GM19455 (cell line): ENCODE results near the gene CEP104.
"Not testable (repeated sequence)": the region's sequence is repeated elsewhere in the genome, so short reads cannot be mapped to it uniquely, and the experiment has no call there.

Experiments used
- ATAC-seq: cut with Tn5 transposase; IDR thresholded peaks from one replicate; pipeline ENCODE4 v1.9.1; 2021; ENCODE audit not compliant: unreplicated experiment

CEP104 gene

DNA sequence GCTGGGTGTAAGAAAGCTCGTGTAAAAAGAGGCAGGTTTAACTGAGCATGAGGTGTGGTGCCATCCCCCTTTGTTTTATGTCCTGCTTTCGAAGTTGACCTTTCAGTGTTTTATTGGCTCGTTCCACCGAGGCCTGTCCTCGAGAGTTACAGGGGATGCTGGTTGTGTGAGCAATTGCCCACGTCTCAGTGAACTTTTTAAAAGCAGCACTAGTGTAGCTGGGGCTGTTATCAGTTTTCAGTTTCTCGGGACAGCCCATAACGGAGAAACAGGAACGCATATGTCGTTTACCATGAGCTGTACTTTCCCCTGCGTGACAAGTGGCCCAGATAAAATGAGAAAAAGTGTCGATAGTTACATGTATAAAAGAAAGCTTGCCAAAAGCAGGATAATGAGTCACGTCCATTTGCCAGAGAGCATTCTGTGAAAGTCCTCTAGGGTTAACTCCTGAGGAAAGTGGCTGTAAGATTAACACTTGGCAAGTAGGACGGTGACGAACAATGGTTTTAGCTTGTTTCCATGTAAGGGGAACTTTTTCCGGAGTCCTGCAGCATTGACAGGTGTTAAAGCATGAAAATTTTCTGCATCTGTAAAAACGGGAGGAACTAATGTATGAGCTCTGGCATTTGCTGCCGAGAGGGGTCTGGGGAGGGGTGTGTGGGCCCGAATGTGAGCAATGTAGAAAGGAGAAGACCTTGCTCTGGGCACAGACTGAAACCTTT is 52.9 kb downstream of the CEP104 start:
- ATAC-seq = no peak

DNA sequence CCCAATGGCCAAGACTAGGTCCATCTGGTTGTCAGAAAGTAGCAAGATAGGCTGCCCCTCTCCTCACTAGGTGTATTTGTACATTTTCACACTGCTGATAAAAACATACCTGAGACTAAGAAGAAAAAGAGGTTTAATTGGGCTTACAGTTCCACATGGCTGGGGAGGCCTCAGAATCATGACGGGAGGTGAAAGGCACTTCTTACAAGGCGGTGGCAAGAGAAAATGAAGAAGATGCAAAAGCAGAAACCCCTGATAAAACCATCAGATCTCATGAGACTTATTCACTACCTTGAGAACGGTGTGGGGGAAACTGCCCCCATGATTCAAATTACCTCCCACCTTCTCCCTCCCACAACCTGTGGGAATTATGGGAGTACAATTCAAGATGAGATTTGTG is 56.2 kb downstream of the CEP104 start:
- ATAC-seq = not testable (repeated sequence)

DNA sequence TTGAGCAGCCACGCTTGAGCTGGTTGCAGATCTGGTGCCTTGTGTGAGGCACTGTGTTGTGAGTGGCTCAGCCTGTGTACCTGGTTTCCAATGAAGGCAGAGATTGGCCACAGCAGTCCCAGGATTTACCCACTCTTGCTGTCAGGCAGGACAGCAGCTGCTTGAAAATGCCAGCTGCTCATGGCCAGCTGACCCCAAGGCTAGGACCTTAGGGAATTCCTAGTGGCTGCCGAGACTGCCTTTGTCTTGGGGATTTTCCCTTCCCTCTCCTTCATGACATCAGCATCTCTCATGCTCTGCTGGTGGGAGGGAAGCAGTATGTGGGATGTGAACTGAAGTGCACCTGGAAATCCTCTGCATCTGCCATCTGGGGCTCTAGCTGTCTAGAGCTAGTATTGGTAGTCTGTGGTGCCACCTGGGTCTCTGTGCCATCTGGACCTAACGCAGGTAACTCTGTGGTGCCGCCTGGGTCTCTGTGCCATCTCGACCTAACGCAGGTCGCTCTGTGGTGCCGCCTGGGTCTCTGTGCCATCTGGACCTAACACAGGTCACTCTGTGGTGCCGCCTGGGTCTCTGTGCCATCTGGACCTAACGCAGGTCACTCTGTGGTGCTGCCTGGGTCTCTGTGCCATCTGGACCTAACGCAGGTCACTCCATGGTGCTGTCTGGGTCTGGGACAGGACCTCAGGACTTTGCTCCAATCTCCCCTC is 56.9 kb downstream of the CEP104 start:
- no peak for ATAC-seq

DNA sequence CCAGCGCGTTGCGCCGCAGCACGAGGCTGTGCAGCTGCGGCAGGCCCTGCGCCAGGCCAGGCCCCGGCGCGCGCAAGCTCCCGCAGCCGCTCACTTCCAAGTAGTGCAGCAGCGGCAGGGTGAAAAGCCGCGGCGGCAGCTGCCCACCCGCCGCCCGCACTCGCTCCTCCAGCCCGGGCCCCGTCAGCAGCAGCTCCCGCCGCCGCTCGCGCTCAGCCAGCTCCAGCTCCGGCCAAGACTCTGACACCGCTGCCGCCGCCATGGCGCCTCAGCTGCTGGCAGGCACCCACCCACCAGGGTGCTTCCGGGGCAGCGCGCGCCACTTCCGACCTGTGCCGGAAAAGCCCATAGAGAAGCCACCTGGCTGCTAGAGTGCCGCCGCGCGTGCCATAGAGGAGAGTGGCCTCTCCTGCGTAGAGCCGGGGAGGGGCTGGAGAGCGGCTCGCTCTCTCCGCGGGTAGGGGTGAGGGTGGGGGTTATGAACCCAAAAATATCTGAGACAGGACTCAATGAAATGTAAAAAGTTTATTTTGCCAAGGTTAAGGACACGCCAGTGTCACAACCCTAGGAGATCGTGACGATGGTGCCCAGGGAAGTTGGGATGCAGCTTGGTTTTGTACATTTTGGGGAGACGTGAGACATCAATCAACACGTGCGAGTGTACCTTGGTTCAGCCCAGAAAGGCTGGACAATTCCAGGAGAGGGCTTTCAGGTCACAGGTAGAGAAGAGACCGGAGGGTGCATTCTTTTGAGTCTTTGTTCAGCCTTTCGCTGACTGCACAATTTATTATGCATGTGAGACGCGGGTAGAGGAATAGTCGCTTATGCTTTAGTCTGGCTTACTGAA is 60.6 kb downstream of the CEP104 start, which contains the start of gene LRRC47:
Gene LRRC47, minus strand, starts transcription at position 284 of the 847 bp plus-strand sequence. Its CDS starts 22 bp downstream, at position 262.
- ATAC-seq = peak; percentile 96

DNA sequence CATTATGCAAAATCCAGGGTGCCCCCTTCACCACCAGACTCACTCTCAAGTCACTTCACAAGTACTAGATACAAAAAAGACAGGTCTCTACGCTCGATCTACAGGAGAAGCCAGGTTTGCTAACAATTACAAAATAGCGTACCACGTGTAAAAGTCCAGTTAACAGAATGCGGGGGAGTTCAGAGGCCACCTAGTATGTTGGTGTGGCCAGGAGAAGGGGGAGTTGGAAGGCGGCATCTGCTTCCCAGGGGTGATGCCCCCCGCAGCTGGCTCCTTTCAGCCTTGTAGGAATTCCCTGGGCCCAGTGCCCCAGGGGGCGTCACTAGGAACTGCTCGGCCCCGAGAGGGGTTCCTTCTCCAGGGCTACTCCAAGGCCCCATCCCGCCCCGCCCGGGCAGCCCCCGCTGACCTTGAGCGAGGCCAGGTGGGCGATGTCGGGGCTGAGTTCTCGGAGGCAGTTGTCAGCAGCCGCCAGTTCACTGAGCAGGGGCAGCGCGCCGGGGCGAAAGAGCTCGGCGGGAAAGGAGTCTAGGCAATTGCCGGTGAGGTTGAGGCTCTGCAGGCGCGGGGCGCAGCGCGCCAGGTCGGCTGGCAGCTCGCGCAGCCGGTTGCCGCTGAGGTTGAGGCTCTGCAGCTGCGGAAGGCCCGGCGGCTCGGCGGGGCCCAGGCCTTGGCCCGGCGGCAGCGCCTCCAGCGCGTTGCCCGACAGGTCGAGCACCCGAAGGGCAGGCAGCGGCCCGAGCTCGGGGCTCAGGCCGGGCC is 61.4 kb downstream of the CEP104 start:
- peak; percentile 22 for ATAC-seq

DNA sequence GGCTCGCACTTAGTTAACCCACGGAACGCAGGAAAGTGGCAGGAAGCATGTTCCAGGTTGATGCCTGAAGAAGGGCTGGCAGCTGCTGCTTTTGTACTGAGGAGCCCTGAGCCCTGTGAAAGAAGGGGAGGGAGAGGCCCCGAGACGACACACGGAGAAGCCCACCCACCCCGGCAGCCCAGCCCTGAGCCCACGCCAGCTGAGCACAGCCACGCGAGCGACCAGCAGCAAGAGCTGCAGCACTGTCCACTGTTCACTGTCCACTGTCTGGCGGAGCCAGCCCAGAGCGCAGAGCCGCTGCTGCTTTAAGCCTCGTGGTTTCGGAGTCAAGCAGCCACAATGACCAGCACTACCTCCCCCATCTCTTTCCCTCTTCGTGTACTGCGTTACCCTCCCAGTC is 66.1 kb downstream of the CEP104 start:
- no peak for ATAC-seq

DNA sequence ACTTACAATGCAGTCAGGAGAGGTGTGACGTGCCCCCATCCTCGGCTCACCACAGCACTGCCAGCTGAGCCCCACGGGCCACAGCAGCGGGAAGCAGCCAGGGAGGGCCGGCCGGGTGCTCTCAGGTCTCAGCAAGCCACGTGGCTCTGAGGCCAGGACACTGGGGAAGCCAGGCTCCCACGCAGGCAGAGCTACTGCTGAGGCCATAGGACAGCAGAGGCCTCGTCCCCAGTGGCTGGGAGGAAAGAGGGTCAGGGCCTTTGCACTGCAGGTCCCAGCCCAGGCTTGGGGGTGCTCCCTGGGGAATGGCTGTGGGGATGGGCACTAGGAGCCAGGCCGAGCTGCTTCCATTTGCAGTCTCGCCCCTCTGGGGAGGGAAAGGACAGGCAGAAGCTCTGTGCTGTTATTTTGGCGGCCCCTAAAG is 66.5 kb downstream of the CEP104 start:
- no peak for ATAC-seq

DNA sequence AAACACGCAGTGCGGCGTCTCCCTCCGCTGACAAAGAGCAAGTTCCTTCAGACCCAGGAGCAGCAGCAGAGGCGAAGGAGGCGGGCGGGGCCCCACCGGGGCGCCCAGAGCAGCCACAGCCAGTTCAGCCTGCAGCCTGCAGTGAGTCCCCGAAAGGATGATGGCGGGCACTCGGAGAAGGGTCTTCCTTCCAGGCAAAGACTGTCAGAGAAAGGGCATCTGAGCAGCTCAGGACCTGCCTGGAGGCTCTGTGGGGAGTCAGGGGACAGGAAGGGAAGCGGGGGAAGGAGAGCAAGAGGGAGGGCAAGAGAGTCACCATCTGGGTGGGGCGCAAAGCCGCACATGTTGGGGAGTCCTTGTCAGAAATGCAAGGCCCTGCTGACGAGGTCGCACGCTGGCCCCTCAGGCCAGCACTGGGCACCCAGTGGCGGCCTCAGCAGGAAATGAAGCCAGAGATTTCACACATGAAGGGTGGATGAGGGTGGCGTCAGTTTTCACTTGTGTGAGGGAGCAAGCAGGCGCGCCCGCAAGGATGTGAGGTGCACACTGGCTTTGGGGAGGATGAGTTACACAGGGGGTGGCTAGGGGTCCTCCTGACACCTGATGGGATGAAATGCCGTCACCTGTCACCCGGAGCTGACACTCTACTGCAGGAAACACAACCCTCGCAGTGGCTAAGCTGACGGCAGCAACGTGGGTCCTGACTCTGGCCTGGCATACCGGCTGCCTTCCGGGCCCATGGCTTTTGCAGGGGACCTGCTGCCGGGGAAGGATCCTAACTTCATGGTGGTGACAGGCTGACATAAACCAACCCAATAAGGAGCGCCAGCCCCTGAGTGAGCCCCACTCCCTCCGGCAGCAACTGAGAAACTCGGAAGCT is 67.3 kb downstream of the CEP104 start:
- no peak for ATAC-seq

DNA sequence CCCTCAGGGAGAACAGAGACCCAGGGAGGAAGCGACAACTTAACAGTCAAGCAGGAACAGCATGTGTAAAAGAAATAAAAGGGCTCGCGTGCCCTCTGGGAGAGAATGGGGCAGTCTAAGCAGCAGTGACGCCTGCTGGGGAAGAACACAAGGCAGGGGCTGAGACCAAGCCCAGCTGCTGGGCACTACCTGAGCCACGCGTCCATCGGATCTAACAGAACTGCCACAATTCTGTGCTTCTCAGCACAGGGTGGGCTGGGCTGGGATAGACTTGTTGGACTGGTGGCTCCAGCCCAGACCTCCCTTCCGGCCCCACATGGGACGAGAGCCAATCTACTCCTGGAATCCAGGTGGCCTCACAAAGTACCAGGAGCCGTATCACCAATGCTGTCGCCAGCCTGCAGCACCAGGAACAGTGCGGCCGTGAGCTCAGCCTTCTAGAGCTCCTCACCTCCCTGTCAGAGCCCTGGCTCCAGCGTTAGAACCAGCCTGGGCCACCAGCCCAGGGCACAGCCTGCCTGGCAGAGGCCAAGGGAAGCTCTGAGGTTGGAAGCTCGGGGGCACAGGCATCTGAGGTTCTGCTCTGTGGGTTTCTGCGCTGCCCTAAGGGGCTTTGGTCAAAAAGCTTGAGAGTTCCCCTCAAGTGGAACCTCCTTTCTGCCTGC is 68.1 kb downstream of the CEP104 start:
- ATAC-seq = no peak

DNA sequence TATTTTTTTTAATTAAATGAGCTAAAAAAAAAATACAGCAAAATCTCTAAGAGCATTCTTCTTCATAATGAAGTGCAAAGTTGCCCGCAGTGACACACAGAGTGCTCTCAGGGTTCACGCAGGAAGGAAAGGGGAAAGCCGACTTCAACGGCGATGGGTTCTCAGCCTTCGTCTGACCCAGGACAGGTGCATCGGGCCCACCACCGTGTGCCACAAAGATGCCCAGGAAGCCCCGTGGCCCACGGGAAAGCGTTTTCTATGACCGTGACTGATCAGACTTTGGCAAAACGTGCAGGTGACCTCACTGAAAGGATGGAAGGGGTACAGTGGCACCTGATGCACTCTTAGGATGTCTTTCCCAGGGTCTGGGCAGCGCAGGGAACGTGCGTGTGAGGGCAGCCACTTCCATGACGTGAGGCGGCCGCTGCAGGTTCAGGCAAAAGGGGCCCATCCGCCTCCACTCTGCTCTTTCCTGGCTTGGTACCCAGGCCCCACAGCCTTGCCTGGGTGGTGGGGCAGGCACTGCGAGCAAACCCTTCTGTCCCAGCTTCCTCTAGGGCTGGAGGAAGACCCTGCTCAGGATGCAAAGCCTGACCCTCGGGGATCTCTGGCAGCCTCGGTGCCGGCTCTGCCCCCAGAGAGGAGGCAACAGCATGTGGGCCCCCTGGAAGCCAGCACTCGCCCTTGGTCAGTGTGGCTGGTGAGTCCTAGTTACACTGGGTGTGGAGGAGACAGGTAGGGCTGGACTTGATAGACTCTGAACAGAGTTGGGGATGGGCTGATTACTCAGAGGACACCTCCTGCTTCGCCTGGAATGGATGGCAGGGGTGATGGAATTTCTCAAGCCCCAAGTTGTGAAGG is 69.0 kb downstream of the CEP104 start:
- ATAC-seq = no peak

DNA sequence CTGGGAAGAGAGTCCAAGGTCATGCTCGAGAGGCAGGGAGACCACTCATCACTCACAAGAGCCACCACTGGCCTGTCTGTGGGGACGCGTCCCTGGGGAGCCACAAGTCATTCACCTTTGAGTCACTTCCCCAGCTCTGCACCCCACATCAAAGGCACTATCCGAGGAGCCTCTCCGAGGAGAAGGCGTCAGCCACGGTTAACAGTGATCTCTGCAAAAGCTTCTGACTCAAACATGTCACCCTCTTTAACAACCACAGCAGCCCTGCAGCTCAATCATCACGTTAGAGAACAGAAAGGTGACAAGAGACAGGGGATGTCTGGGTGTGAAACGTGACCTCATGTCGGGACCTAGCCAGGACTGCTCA is 69.7 kb downstream of the CEP104 start:
- no peak for ATAC-seq

DNA sequence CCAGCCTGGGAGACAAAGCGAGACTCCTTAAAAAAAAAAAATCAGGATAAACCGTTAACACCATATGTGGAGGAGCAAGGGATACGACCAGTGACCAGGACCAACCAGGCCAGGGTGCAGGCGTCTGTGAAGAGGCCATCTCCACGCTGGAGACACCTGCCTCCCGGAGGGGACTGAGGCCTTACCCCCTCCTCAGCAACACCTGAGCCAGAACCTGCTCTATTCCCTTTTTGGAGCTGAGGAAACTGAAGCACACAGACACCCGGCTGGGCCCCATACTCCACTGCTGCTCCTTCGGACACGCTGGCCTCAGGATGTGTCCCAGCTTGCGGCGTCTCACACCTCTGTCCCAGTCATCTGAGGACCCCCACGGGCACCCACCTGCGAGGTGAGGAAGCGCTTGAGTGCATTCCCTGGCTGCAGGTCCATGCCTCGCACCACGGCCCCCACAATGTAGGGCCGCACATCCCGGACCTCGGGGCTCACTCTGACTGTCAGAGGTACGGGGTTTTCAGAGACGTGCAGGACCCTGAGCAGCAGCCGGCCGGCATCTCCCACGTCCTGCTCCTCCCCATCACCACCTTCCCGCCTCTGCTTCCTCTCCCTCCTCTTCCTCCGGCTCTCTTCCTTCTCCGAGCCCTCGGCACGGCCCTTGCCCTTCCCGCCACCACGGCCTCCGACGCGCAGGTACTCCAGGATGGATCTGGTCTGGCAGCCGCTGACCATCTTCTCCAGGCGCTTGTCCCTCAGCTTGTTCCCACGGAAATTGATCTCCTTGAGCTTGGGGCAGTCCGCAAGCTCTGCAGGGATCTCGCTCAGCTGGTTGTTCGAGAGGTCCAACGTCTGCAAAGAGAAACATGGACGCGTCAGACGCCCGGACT is 70.3 kb downstream of the CEP104 start:
- no peak for ATAC-seq

DNA sequence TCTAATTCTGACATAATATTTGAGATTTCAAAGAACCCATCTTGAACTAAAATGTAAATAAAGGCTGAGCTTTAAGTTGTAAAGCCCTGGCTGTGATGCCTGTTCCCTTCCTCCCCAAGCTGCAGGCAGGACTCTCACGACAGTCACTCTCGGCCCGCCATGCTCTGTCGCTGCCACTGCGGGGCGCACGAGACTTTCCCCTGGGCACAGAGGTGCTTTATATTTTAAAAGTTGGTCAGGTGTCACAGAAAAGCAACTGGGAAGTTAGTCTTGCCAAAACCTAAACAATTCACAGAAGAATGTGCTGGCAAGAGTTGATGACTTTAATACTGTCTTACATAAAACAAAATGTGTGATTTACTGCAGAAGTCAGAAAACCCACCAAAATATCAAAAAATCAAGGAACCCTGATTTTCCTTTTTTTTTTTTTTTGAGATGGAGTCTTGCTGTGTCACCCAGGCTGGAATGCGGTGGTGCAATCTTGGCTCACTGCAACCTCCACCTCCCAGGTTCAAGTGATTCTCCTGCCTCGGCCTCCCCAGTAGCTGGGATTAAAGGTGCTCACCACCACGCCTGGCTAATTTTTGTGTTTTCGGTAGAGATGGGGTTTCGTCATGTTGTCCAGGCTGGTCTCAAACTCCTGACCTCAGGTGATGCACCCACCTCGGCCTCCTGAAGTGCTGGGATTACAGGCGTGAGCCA is 71.4 kb downstream of the CEP104 start:
- ATAC-seq = no peak

DNA sequence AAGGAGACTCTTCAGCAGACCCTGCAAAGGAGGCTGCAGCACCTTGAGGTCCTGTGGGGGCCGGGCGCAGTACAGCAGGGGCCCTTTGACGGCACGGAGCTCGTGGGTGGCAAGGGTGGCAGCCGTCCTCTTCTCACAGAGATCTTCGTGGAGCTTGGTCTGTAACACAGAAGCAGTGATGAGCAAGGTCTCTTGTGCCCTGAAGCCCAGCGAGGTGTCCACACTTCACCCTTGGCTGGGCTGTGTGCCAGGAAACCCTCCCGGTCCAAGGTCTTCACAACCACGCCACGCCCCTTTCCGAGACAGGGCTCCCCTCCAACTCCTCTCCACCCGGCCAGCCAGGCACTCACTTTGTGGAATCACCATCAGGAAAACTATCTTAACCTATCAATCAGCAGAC is 72.0 kb downstream of the CEP104 start:
- ATAC-seq = no peak

DNA sequence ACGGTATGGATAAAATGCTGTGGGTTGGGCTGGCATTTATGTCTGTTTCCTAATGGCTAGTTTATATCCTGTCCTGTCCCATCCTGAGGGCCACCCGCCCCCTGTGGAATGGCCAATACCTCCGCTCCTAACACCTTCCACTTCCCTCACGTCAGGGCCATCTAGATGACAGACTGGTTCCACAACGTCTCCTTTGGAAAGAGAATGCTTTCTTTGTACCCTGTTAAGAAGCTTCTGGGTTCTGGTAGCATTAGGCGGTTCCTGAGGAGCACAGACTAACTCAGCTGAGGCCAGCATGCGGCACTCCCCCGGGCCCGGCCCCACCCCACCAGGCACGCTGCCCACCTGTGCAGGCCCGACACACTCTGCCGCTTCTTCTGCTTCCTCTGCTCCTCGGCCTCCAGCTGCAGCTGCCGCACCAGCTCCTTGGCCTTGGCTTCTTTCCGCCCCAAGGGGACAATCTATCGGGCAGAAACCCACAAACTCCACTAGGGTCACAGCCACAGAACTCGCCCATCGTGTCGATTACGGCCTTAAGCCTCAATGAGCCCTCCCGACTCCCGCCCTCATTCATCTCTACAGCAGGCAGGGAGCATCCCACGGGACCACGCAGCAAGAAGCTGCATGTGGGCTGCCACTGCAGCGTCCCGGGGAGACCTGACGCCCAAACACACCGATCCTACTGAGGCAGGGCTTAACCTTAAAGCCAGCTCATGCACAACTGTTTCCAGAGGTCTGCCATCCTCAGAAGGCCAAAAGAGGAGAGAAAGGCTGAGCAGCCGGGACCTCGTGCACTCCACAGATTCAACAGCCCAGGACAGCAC is 73.1 kb downstream of the CEP104 start:
- no peak for ATAC-seq

DNA sequence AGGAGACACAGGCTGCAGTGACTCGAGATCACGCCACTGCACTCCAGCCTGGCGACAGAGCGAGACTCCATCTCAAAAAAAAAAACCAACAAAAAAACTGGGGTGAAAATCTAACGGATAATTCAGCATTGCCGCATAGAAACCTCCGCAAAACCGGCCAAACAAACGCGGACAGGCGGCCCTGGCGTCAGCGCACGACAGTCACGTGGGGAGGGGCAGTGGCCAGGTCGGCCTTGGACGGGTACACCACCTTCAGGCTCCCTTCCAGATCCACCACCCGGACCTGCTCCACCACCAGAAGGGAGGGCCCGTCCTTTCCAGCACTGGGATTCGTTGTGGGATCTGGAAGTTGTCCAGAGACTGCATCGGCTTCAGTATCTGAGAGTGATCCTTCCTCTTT is 76.1 kb downstream of the CEP104 start:
- ATAC-seq = no peak
